H1 (cell line): ENCODE measurements around the gene C3. TPM values are rescaled to one million over a fixed set of nuclear protein-coding genes. Genes with fewer than 3 reads are reported as not detected.

ENCODE experiments used
- CTCF ChIA-PET: fragments of 300-600 bp; sonication (Branson Sonifier 250); formaldehyde crosslinking; loops from one replicate; lab custom pipeline; 2021; ENCODE audit not compliant: partially characterized antibody; lab: Charles Lee
- POLR2A ChIA-PET: fragments of 300-600 bp; sonication (Branson Sonifier 250); formaldehyde crosslinking; loops from one replicate; lab custom pipeline; 2021; ENCODE audit warnings: inconsistent platforms; ENCODE audit not compliant: partially characterized antibody; lab: Charles Lee
- DNase-seq, 2 experiments: peaks; one replicate each; pipeline versions ENCODE4 v3.0.0 to v3.0.0-alpha.2; 2010 to 2022; ENCODE audit warnings: low spot score in 2 of 2, low read depth in 1 of 2, mixed read lengths in 1 of 2
- FAIRE-seq: peaks from 2 replicates; lab custom pipeline; 2011; peaks lifted over from hg19 to GRCh38; lab: Jason Lieb, UNC
- H2AFZ ChIP-seq: 2 replicates; pipeline ENCODE4 v1.8.1; 2012; ENCODE audit warnings: low read length, inconsistent platforms
- H2AK5ac ChIP-seq: 2 replicates; pipeline ENCODE4 v1.6.1; 2013; ENCODE audit warnings: low read depth, low read length
- H2BK120ac ChIP-seq: replicated peaks from 2 replicates; pipeline ENCODE3; 2013; ENCODE audit warnings: low read depth, low read length, inconsistent platforms
- H2BK12ac ChIP-seq: 2 replicates; pipeline ENCODE4 v1.6.1; 2013; ENCODE audit warnings: low read depth, low read length
- H2BK15ac ChIP-seq: 2 replicates; pipeline ENCODE4 v1.6.1; 2013; ENCODE audit warnings: low read length
- H2BK20ac ChIP-seq: 2 replicates; pipeline ENCODE4 v1.6.1; 2013; ENCODE audit warnings: low read length
- H2BK5ac ChIP-seq: 2 replicates; pipeline ENCODE4 v1.6.1; 2013; ENCODE audit warnings: low read depth, low read length
- H3K14ac ChIP-seq: 2 replicates; pipeline ENCODE4 v1.6.1; 2013; ENCODE audit warnings: inconsistent platforms; ENCODE audit not compliant: insufficient read length
- H3K18ac ChIP-seq: 2 replicates; pipeline ENCODE4 v1.6.1; 2013; ENCODE audit warnings: low read length; ENCODE audit errors: extremely low read depth
- H3K23ac ChIP-seq: 2 replicates; pipeline ENCODE4 v1.6.1; 2013; ENCODE audit warnings: inconsistent platforms; ENCODE audit not compliant: insufficient read length
- H3K23me2 ChIP-seq: 2 replicates; pipeline ENCODE4 v1.6.1; 2013; ENCODE audit warnings: low read depth, low read length
- H3K27ac ChIP-seq: 2 replicates; pipeline ENCODE4 v1.6.1; 2011; ENCODE audit warnings: low read depth, low read length, inconsistent platforms
- H3K27me3 ChIP-seq, 4 experiments: replicated peaks in 1 of 4; 1 replicate in 1 of 4; 2 replicates in 3 of 4; pipeline versions ENCODE4 v1.6.1 to v1.8.1; 2011 to 2013; ENCODE audit warnings: low read length in 3 of 4, mild to moderate bottlenecking in 3 of 4, inconsistent platforms in 2 of 4, mixed read lengths in 2 of 4, moderate library complexity in 1 of 4; ENCODE audit not compliant: control insufficient read depth in 3 of 4, insufficient read depth in 3 of 4; ENCODE audit errors: extremely low read depth in 1 of 4
- H3K36me3 ChIP-seq, 4 experiments: 2 replicates each; pipeline versions ENCODE4 v1.6.1 to v1.8.1; 2011 to 2013; ENCODE audit warnings: mild to moderate bottlenecking in 4 of 4, low read length in 3 of 4, moderate library complexity in 2 of 4, control low read depth in 1 of 4, inconsistent platforms in 1 of 4; ENCODE audit not compliant: insufficient read depth in 4 of 4, control insufficient read depth in 2 of 4
- H3K4ac ChIP-seq: replicated peaks from 2 replicates; pipeline ENCODE3; 2013; ENCODE audit warnings: low read length, low read depth, mixed read lengths, inconsistent platforms; ENCODE audit not compliant: insufficient read length
- H3K4me1 ChIP-seq, 4 experiments: replicated peaks in 1 of 4; 1 replicate in 1 of 4; 2 replicates in 3 of 4; pipeline versions ENCODE4 v1.6.1 to v1.8.1; 2011 to 2013; ENCODE audit warnings: low read length in 3 of 4, inconsistent platforms in 2 of 4, mixed read lengths in 1 of 4; ENCODE audit not compliant: insufficient read depth in 4 of 4, control insufficient read depth in 3 of 4
- H3K4me2 ChIP-seq, 2 experiments: 2 replicates each; pipeline versions ENCODE4 v1.6.1 to v1.8.1; 2011 to 2013; ENCODE audit warnings: low read depth in 2 of 2, low read length in 2 of 2, control low read depth in 1 of 2, inconsistent platforms in 1 of 2, mild to moderate bottlenecking in 1 of 2; ENCODE audit not compliant: insufficient read depth in 1 of 2
- H3K4me3 ChIP-seq, 4 experiments: fragments of 200-600, 300-600 bp in 1 of 4; sonication (generic), shearing (Covaris generic), sonication (Bioruptor Twin) in 1 of 4; 2 replicates each; pipeline versions ENCODE4 v1.5.1 to v1.8.1; 2011 to 2016; ENCODE audit warnings: low read length in 4 of 4, low read depth in 3 of 4, control low read depth in 2 of 4, inconsistent platforms in 2 of 4, mild to moderate bottlenecking in 2 of 4, mixed read lengths in 1 of 4, moderate library complexity in 1 of 4; ENCODE audit not compliant: insufficient read depth in 2 of 4; ENCODE audit errors: extremely low read depth in 1 of 4
- H3K56ac ChIP-seq: replicated peaks from 2 replicates; pipeline ENCODE3; 2013; ENCODE audit warnings: low read depth, mild to moderate bottlenecking, mixed read lengths, low read length, inconsistent platforms; ENCODE audit not compliant: insufficient read length
- H3K79me1 ChIP-seq: 2 replicates; pipeline ENCODE4 v1.6.1; 2013; ENCODE audit warnings: low read depth, low read length, control low read depth
- H3K79me2 ChIP-seq, 2 experiments: 2 replicates each; pipeline versions ENCODE4 v1.6.1 to v1.8.1; 2012 to 2013; ENCODE audit warnings: low read length in 2 of 2, mild to moderate bottlenecking in 2 of 2, inconsistent platforms in 1 of 2; ENCODE audit not compliant: insufficient read depth in 2 of 2, control insufficient read depth in 1 of 2
- H3K9ac ChIP-seq, 4 experiments: replicated peaks in 1 of 4; 1 replicate in 1 of 4; 2 replicates in 3 of 4; pipeline versions ENCODE4 v1.6.1 to v1.8.1; 2011 to 2013; ENCODE audit warnings: low read depth in 3 of 4, low read length in 3 of 4, control low read depth in 2 of 4, mild to moderate bottlenecking in 2 of 4, moderate library complexity in 2 of 4, inconsistent platforms in 1 of 4; ENCODE audit errors: extremely low read depth in 1 of 4
- H3K9me3 ChIP-seq, 2 experiments: 2 replicates each; pipeline versions ENCODE4 v1.6.1 to v1.8.1; 2012 to 2013; ENCODE audit warnings: mild to moderate bottlenecking in 2 of 2, moderate library complexity in 2 of 2, control low read depth in 1 of 2, inconsistent platforms in 1 of 2, low read depth in 1 of 2, low read length in 1 of 2, mixed read lengths in 1 of 2; ENCODE audit not compliant: insufficient read depth in 2 of 2
- H4K20me1 ChIP-seq, 2 experiments: replicated peaks in 1 of 2; 2 replicates each; pipeline versions ENCODE3 to v1.8.1; 2011 to 2013; ENCODE audit warnings: inconsistent platforms in 2 of 2, low read length in 2 of 2, mild to moderate bottlenecking in 1 of 2; ENCODE audit not compliant: insufficient read depth in 2 of 2, control insufficient read depth in 1 of 2
- H4K5ac ChIP-seq: 2 replicates; pipeline ENCODE4 v1.6.1; 2013; ENCODE audit warnings: low read length, low read depth, mixed read lengths, inconsistent platforms; ENCODE audit not compliant: insufficient read length
- H4K8ac ChIP-seq: 2 replicates; pipeline ENCODE4 v1.8.0; 2013; ENCODE audit warnings: mild to moderate bottlenecking, moderate library complexity, low read length, inconsistent platforms; ENCODE audit not compliant: insufficient read depth; ENCODE audit errors: extremely low read depth
- H4K91ac ChIP-seq: replicated peaks from 2 replicates; pipeline ENCODE3; 2013; ENCODE audit warnings: low read length, mixed read lengths, inconsistent platforms; ENCODE audit not compliant: insufficient read length
- TAF1 ChIP-seq: IDR thresholded peaks from 2 replicates; pipeline ENCODE4 v1.6.1; 2011; ENCODE audit warnings: mild to moderate bottlenecking, low read depth, low read length
- YY1 ChIP-seq: IDR thresholded peaks from 2 replicates; pipeline ENCODE4 v1.6.1; 2011; ENCODE audit warnings: low read depth, mild to moderate bottlenecking, low read length
- WGBS, 2 experiments: shearing (Covaris generic) in 1 of 2; methylation state at CpG; one replicate each; pipeline versions ENCODE4 v1.1.6 to v1.1.7; 2013 to 2015; ENCODE audit warnings: low lambda C conversion rate in 2 of 2, mixed read lengths in 2 of 2, inconsistent platforms in 1 of 2, low coverage in 1 of 2, missing lambda C conversion rate in 1 of 2; ENCODE audit not compliant: insufficient replicate concordance in 2 of 2, insufficient coverage in 1 of 2, insufficient read length in 1 of 2; ENCODE audit errors: extremely low coverage in 1 of 2, missing lambda C conversion rate in 1 of 2; 5-methylcytosine and 5-hydroxymethylcytosine counted together
- polyA plus RNA-seq, 7 experiments: library from polyadenylated mRNA; depleted of rRNA in 3 of 7; stranded (reverse) in 5 of 7; unstranded in 2 of 7; fragments of >200 nt in 5 of 7; fragments of 200-250 nt in 2 of 7; gene quantifications; 1 replicate in 5 of 7; 2 replicates in 1 of 7; 4 replicates in 1 of 7; pipeline versions ENCODE4 v1.2.1 to v1.2.3, GENCODE V29; 2011 to 2013; ENCODE audit warnings: missing spikeins in 2 of 7, mixed read lengths in 2 of 7
- total RNA-seq: library from RNA; stranded (reverse); fragmentation: NEBNext Ultra II Directional; extraction: Animal tissue kit (Norgen Biotek cat#: 25700); gene quantifications from 2 replicates; pipeline ENCODE4 v1.2.1, GENCODE V29; 2021

Gene C3
- total and polyA plus RNA-seq, 2 of the 8 experiments (the other 6 are each of a cell fraction or from before 2014, with no cell fraction given): 6.4 to 12.8 TPM

DNA sequence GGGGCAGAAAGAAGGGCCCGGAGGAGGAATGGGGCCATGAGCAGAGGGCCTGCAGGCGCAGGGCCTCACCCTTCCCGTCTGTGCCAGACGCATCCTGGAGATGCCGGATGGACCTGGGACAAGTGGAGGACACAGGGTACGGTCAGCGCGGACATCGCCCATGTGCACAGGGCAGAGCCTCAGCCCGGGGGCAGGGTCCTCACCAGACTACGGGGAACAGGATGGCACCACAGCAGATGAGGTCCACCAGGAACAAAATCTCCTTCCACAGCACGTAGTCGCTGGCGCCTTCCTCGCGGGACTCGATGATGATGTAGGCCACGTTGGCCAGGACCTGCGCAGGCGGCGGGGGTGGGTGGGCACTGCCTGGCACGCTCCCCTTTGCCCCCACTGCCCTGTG lies 11.4 kb upstream of the C3 start:
- no peak overlapping the region for H2BK15ac ChIP-seq
- H3K36me3 ChIP-seq: peaks cover 0 to 5% (median 0%) of the 10 kb centered on the region in 4 experiments; a peak in 1 of 8 replicates
- peaks cover 0 to 20% (median 9%) of the 10 kb centered on the region in 4 experiments; a peak in 6 of 7 replicates for H3K4me1 ChIP-seq
- no peak overlapping the region for H2BK120ac ChIP-seq
- POLR2A ChIA-PET: interaction anchor here (3.2 kb wide), 1 partner anchor 21 kb away, joined by 14 read pairs; no protein-coding TSS in a partner anchor
- H3K4me3 ChIP-seq: no peak overlapping the region
- H3K27me3 ChIP-seq: no peaks in the 10 kb centered on the region
- H3K79me2 ChIP-seq: no peaks in the 10 kb centered on the region
- H4K20me1 ChIP-seq: peaks cover 0 to 8% of the 10 kb centered on the region in 2 experiments
- no peak overlapping the region for H3K4me2 ChIP-seq
- WGBS, 2 experiments: 91% methylated on average over 19 of the region's 22 CpGs; no CpG with 5 or more reads in 1 of the 2 experiments
- no peaks in the 10 kb centered on the region for H3K9me3 ChIP-seq
- peaks cover 3% of the 10 kb centered on the region; the same call in 1 of the 2 replicates for H3K23me2 ChIP-seq
- no peak overlapping the region for H2AK5ac ChIP-seq
- H4K5ac ChIP-seq: no peak overlapping the region
- H3K9ac ChIP-seq: no peak overlapping the region
- no peak overlapping the region for H2BK20ac ChIP-seq
- FAIRE-seq (no peak), DNase-seq (no peak)
- H3K4ac ChIP-seq: no peak overlapping the region
- H2AFZ ChIP-seq: no peak overlapping the region
- no peak overlapping the region for H3K14ac ChIP-seq
- no peak overlapping the region; the same call in 1 of the 2 replicates for H3K27ac ChIP-seq
- H3K23ac ChIP-seq: no peak overlapping the region
- H3K18ac ChIP-seq: no peak overlapping the region
- H4K8ac ChIP-seq: no peak overlapping the region
- no peak overlapping the region for H2BK12ac ChIP-seq
- no peak overlapping the region for H4K91ac ChIP-seq
- no peaks in the 10 kb centered on the region; the same call in 1 of the 2 replicates for H3K79me1 ChIP-seq
- CTCF ChIA-PET: interaction anchor here (1.6 kb wide), 1 partner anchor 54 kb away, joined by 3 read pairs; no protein-coding TSS in a partner anchor
- no peak overlapping the region for H3K56ac ChIP-seq
- no peak overlapping the region for H2BK5ac ChIP-seq
- TF ChIP-seq TAF1 (no peak), YY1 (no peak)
